MM.1S (cell line): Measurements from ENCODE around the gene SIRPB2.

Source experiments
- DNase-seq: peaks from one replicate; pipeline ENCODE4 v3.0.0-alpha.2; 2015
- H2AFZ ChIP-seq: fragments of 300-600 bp; sonication (generic); 2 replicates; pipeline ENCODE4 v1.6.0; 2016; ENCODE audit warnings: antibody characterized with exemption, low read length
- H3F3A ChIP-seq: fragments of 300-600 bp; sonication (generic); 2 replicates; pipeline ENCODE4 v1.6.1; 2016; ENCODE audit warnings: mild to moderate bottlenecking, antibody characterized with exemption, low read length, moderate library complexity, mixed read lengths; ENCODE audit not compliant: insufficient read depth
- H3K27ac ChIP-seq: fragments of 300-600 bp; sonication (generic); 2 replicates; pipeline ENCODE4 v1.5.1; 2016; ENCODE audit warnings: mild to moderate bottlenecking, low read length
- H3K27me3 ChIP-seq: fragments of 300-600 bp; sonication (generic); replicated peaks from 2 replicates; pipeline ENCODE4 v1.6.0; 2016; ENCODE audit warnings: low read length; ENCODE audit not compliant: insufficient read depth
- H3K36me3 ChIP-seq: fragments of 300-600 bp; sonication (generic); replicated peaks from 2 replicates; pipeline ENCODE4 v1.6.1; 2016; ENCODE audit warnings: mild to moderate bottlenecking, low read length, mixed read lengths; ENCODE audit not compliant: insufficient read depth
- H3K4me1 ChIP-seq: fragments of 300-600 bp; sonication (generic); 2 replicates; pipeline ENCODE4 v1.6.1; 2016; ENCODE audit warnings: low read length, mixed read lengths
- H3K4me2 ChIP-seq: fragments of 300-600 bp; sonication (generic); 2 replicates; pipeline ENCODE4 v1.6.0; 2016; ENCODE audit warnings: low read depth, low read length
- H3K4me3 ChIP-seq: fragments of 300-600 bp; sonication (generic); 2 replicates; pipeline ENCODE4 v1.5.1; 2016; ENCODE audit warnings: low read length, mixed read lengths
- H3K79me2 ChIP-seq: fragments of 300-600 bp; sonication (generic); 2 replicates; pipeline ENCODE4 v1.6.1; 2016; ENCODE audit warnings: mixed run types, low read length, mixed read lengths
- H3K9ac ChIP-seq: fragments of 300-600 bp; sonication (generic); 2 replicates; pipeline ENCODE4 v1.6.1; 2016; ENCODE audit warnings: low read length, mixed read lengths
- H3K9me2 ChIP-seq: fragments of 300-600 bp; sonication (generic); replicated peaks from 2 replicates; pipeline ENCODE4 v1.6.1; 2016; ENCODE audit warnings: mild to moderate bottlenecking, low read length, mixed read lengths; ENCODE audit not compliant: insufficient read depth
- H3K9me3 ChIP-seq: fragments of 300-600 bp; sonication (generic); replicated peaks from 2 replicates; pipeline ENCODE4 v1.6.1; 2016; ENCODE audit warnings: mild to moderate bottlenecking, low read length, mixed read lengths; ENCODE audit not compliant: insufficient read depth
- H4K20me1 ChIP-seq: fragments of 300-600 bp; sonication (generic); 2 replicates; pipeline ENCODE4 v1.6.1; 2016; ENCODE audit warnings: mild to moderate bottlenecking, low read length, moderate library complexity, mixed read lengths; ENCODE audit not compliant: insufficient read depth
- EZH2 ChIP-seq: fragments of 300-600 bp; sonication (generic); optimal IDR thresholded peaks from 2 replicates; pipeline ENCODE3; 2017; ENCODE audit warnings: low read depth, mild to moderate bottlenecking, antibody characterized with exemption, low read length, mixed read lengths
- EZH2phosphoT487 ChIP-seq: fragments of 300-600 bp; sonication (generic); IDR thresholded peaks from 2 replicates; pipeline ENCODE4 v1.6.1; 2018; ENCODE audit warnings: antibody characterized with exemption, low read length
- TF ChIP-seq, protein P1 (sequence below): fragments of 300-600 bp; sonication (generic); IDR thresholded peaks from 2 replicates; pipeline ENCODE4 v1.5.1; 2016; ENCODE audit warnings: antibody characterized with exemption, low read length, mixed read lengths

SIRPB2 gene

GRCh38 chr20:1450926-1451491 is 40.2 kb downstream of the SIRPB2 start:
- no peaks in the 10 kb centered on the region for H3K9me2 ChIP-seq
- TF ChIP-seq EZH2phosphoT487, result no peak
- H3K4me1 ChIP-seq, result no peaks in the 10 kb centered on the region
- H3K4me2 ChIP-seq, result no peak overlapping the region
- H3F3A ChIP-seq, result no peaks in the 10 kb centered on the region
- DNase-seq, result no peak
- H3K9me3 ChIP-seq, result no peaks in the 10 kb centered on the region
- H3K27me3 ChIP-seq, result no peaks in the 10 kb centered on the region
- no peaks in the 10 kb centered on the region for H3K79me2 ChIP-seq
- H4K20me1 ChIP-seq, result no peaks in the 10 kb centered on the region
- no peak overlapping the region for H3K9ac ChIP-seq
- H3K4me3 ChIP-seq, result no peak overlapping the region
- H3K36me3 ChIP-seq, result peaks cover 29% of the 10 kb centered on the region
- H3K27ac ChIP-seq, result no peak overlapping the region
- no peak overlapping the region for H2AFZ ChIP-seq

DNA sequence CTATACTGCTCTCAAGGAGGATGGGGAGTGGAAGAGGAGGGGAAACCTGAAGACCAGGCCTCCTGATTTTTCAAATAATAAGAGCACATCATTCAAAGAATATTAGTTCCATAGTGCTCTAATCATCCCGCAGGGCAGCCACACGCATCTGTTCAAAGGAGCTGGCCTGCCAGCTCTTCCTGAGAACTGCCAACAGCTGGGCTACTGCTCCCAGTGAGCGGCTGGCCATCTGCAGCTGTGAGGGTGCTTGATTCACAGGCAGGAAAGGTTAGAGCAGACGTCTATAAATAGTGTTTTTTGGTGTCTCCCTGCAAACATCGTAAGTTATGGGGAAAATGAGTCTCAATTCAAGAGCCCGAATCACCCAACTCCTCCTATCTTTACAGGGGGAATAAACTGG is 41.9 kb downstream of the SIRPB2 start:
- Histone ChIP-seq H3K9me2 (no peaks in the 10 kb centered on the region), H3K79me2 (no peaks in the 10 kb centered on the region), H3K9ac (no peak overlapping the region), H3K4me2 (no peak overlapping the region), H3F3A (no peaks in the 10 kb centered on the region), H3K4me1 (no peaks in the 10 kb centered on the region), H3K27ac (no peak overlapping the region), H3K27me3 (no peaks in the 10 kb centered on the region), H4K20me1 (no peaks in the 10 kb centered on the region), H3K4me3 (no peak overlapping the region), H2AFZ (no peak overlapping the region), H3K9me3 (no peaks in the 10 kb centered on the region), H3K36me3 (peaks cover 36% of the 10 kb centered on the region)
- no peak for DNase-seq
- no peak for TF ChIP-seq EZH2phosphoT487
- TF ChIP-seq, protein P1, sequence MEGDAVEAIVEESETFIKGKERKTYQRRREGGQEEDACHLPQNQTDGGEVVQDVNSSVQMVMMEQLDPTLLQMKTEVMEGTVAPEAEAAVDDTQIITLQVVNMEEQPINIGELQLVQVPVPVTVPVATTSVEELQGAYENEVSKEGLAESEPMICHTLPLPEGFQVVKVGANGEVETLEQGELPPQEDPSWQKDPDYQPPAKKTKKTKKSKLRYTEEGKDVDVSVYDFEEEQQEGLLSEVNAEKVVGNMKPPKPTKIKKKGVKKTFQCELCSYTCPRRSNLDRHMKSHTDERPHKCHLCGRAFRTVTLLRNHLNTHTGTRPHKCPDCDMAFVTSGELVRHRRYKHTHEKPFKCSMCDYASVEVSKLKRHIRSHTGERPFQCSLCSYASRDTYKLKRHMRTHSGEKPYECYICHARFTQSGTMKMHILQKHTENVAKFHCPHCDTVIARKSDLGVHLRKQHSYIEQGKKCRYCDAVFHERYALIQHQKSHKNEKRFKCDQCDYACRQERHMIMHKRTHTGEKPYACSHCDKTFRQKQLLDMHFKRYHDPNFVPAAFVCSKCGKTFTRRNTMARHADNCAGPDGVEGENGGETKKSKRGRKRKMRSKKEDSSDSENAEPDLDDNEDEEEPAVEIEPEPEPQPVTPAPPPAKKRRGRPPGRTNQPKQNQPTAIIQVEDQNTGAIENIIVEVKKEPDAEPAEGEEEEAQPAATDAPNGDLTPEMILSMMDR, result no peak
- no peak for TF ChIP-seq EZH2

DNA sequence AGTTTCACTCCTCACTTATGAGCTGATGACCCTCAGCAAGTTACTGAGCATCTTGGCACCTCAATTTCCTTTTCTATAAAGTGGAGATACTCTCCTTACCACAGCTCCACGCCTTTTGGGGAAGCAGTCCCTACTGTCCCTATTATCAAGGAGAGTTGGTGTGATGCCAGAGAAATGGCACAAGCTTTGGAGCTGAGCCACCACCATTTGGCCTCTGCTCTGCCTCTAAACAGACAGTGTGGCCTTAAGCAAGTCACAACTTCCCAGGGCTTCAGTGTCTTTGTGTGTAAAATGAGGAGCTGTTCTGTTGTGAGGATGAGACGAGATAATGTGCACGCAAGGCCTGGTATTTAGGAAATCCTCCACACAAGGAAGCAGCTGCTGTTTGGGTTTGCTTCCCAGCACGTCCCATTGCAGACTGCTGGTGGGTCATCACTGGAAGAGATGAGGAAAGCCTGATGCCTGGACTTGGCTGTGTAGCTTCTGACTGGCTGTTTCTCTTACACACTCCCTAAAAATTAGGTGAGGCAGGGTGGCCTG is 43.1 kb downstream of the SIRPB2 start:
- no peaks in the 10 kb centered on the region for H3K9me3 ChIP-seq
- no peaks in the 10 kb centered on the region for H3K79me2 ChIP-seq
- H3F3A ChIP-seq, result no peaks in the 10 kb centered on the region
- no peak overlapping the region for H2AFZ ChIP-seq
- no peak overlapping the region for H3K4me2 ChIP-seq
- H3K9ac ChIP-seq, result no peak overlapping the region
- no peak for DNase-seq
- TF ChIP-seq EZH2 (no peak), EZH2phosphoT487 (no peak)
- H3K27ac ChIP-seq, result no peak overlapping the region
- H4K20me1 ChIP-seq, result no peaks in the 10 kb centered on the region
- no peaks in the 10 kb centered on the region for H3K9me2 ChIP-seq
- no peaks in the 10 kb centered on the region for H3K27me3 ChIP-seq
- H3K36me3 ChIP-seq, result peaks cover 37% of the 10 kb centered on the region
- H3K4me1 ChIP-seq, result no peaks in the 10 kb centered on the region
- no peak overlapping the region for H3K4me3 ChIP-seq

DNA sequence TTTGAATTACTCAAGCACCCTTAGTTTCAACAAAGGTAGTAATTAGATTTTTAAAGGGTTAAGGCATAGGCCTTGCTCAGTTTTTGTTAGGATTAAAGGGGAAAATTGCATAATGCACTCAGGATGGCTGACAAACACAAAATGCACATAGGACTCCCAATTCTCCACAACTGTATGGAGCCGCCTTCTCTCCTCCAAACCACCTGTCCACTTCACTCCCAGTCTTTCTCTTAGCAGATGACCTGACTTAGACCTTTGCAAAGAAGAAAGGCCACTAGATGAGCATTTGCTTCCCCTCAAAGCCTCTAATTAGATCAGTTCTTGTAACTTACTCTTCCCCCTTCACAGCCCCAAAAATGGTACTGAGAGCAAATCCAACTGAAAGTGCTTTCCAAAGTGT is 44.7 kb downstream of the SIRPB2 start:
- Histone ChIP-seq H3K4me1 (no peaks in the 10 kb centered on the region), H3K27ac (no peak overlapping the region), H3K27me3 (no peaks in the 10 kb centered on the region), H3K4me2 (no peak overlapping the region), H3K9me2 (no peaks in the 10 kb centered on the region), H3K36me3 (peaks cover 24% of the 10 kb centered on the region), H4K20me1 (no peaks in the 10 kb centered on the region), H3K4me3 (no peak overlapping the region), H3K9me3 (no peaks in the 10 kb centered on the region), H3K9ac (no peak overlapping the region), H3K79me2 (no peaks in the 10 kb centered on the region), H2AFZ (no peak overlapping the region), H3F3A (no peaks in the 10 kb centered on the region)
- TF ChIP-seq, protein P1, result no peak
- no peak for TF ChIP-seq EZH2
- TF ChIP-seq EZH2phosphoT487, result no peak
- no peak for DNase-seq
